NCI-H524 (cell line): ENCODE data around the gene TNP1.

ENCODE experiments used
- DNase-seq, 2 experiments: peaks; one replicate each; lab custom pipeline; 2025; lab: John Stamatoyannopoulos, UW

Gene TNP1

GRCh38 chr2:216873573-216873972, 13.7 kb upstream of the TNP1 start:
- DNase-seq = no peak

- DNase-seq = no peak
These were observed 12.8 kb upstream of the TNP1 start for GRCh38 chr2:216872624-216873023.

GRCh38 chr2:216872040-216872439, 12.2 kb upstream of the TNP1 start:
- DNase-seq = no peak

- DNase-seq = no peak
These were observed 11.6 kb upstream of the TNP1 start for GRCh38 chr2:216871333-216871934.

GRCh38 chr2:216870508-216871332, 10.9 kb upstream of the TNP1 start:
- no peak for DNase-seq

GRCh38 chr2:216866515-216867095, 6.7 kb upstream of the TNP1 start:
- no peak for DNase-seq

GRCh38 chr2:216865658-216866057, 5.8 kb upstream of the TNP1 start:
- no peak for DNase-seq

GRCh38 chr2:216863946-216864345, 4.1 kb upstream of the TNP1 start:
- no peak for DNase-seq

GRCh38 chr2:216862628-216863398, 2.9 kb upstream of the TNP1 start:
- no peak for DNase-seq

- no peak for DNase-seq
These were observed 718 bp upstream of the TNP1 start for GRCh38 chr2:216860426-216861137.

GRCh38 chr2:216858312-216858711, 1.6 kb downstream of the TNP1 start:
- no peak for DNase-seq

GRCh38 chr2:216857131-216857550, 2.7 kb downstream of the TNP1 start:
- DNase-seq = no peak

- no peak for DNase-seq
These were observed 3.3 kb downstream of the TNP1 start for GRCh38 chr2:216856406-216857065.

GRCh38 chr2:216855605-216856004, 4.3 kb downstream of the TNP1 start:
- no peak for DNase-seq

GRCh38 chr2:216855079-216855478, 4.8 kb downstream of the TNP1 start:
- no peak for DNase-seq

GRCh38 chr2:216851486-216852090, 8.3 kb downstream of the TNP1 start:
- no peak for DNase-seq

- DNase-seq = no peak
These were observed 9.1 kb downstream of the TNP1 start for GRCh38 chr2:216850665-216851322.

GRCh38 chr2:216849987-216850386, 9.9 kb downstream of the TNP1 start:
- no peak for DNase-seq

GRCh38 chr2:216845426-216845825, 14.4 kb downstream of the TNP1 start:
- DNase-seq = no peak

GRCh38 chr2:216842636-216843035, 17.2 kb downstream of the TNP1 start:
- DNase-seq = peak; percentile 60 to 84
